SJCRH30 (cell line): Measurements from ENCODE around the gene TRAK2. TPM values are rescaled to one million over a fixed set of nuclear protein-coding genes. Genes with fewer than 3 reads are reported as not detected.
"Not testable (repeated sequence)": the region's sequence is repeated elsewhere in the genome, so short reads cannot be mapped to it uniquely, and the experiment has no call there.

Experiments
- DNase-seq, 2 experiments: peaks; one replicate each; pipeline ENCODE4 v3.0.0-alpha.2; 2015 to 2020
- H3K27ac ChIP-seq: fragments of 250-450 bp; sonication (Bioruptor Pico); 2 replicates; pipeline ENCODE4 v1.5.1; 2020; ENCODE audit warnings: mild to moderate bottlenecking, moderate library complexity
- H3K27me3 ChIP-seq: fragments of 250-450 bp; sonication (Bioruptor Pico); 2 replicates; pipeline ENCODE4 v1.5.1; 2020; ENCODE audit warnings: mild to moderate bottlenecking, moderate library complexity
- H3K36me3 ChIP-seq: fragments of 250-450 bp; sonication (Bioruptor Pico); 2 replicates; pipeline ENCODE4 v1.5.1; 2020; ENCODE audit warnings: mild to moderate bottlenecking, moderate library complexity
- H3K4me1 ChIP-seq: fragments of 250-450 bp; sonication (Bioruptor Pico); 2 replicates; pipeline ENCODE4 v1.5.1; 2020; ENCODE audit warnings: mild to moderate bottlenecking, moderate library complexity
- H3K4me3 ChIP-seq: fragments of 250-450 bp; sonication (Bioruptor Pico); 2 replicates; pipeline ENCODE4 v1.5.1; 2020; ENCODE audit warnings: mild to moderate bottlenecking, moderate library complexity
- H3K9me3 ChIP-seq: fragments of 250-450 bp; sonication (Bioruptor Pico); replicated peaks from 2 replicates; pipeline ENCODE4 v1.5.1; 2020; ENCODE audit warnings: mild to moderate bottlenecking, moderate library complexity
- total RNA-seq: library from RNA; depleted of rRNA; stranded (reverse); fragments of >200 nt; shearing (Covaris generic); gene quantifications from 2 replicates; pipeline ENCODE4 v1.2.3, GENCODE V29; 2014

Gene TRAK2
- total RNA-seq, 1 experiment from 2014 or later = 15.3 TPM

DNA sequence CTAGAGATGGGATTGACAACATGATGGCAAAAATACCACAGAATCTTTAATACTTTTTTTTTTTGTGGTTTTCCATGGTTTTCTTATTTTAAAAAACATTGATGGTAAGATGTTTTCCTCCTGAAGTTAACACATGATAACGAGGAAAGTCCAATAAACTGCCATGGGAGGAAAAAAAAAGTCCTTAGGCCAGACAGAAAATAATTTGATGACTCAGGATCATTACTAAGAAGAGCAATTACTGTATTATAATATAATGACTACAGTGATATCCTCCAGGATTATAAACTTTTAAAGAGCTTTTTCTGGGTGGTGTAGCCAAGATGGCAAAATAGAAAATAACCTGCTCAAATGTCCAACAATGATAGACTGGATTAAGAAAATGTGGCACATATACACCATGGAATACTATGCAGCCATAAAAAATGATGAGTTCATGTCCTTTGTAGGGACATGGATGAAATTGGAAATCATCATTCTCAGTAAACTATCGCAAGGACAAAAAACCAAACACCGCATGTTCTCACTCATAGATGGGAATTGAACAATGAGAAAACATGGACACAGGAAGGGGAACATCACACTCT lies 11.8 kb downstream of the TRAK2 start:
- H3K9me3 ChIP-seq, H3K4me3 ChIP-seq, H3K27me3 ChIP-seq, H3K4me1 ChIP-seq, H3K36me3 ChIP-seq, H3K27ac ChIP-seq, DNase-seq: not testable (repeated sequence)

DNA sequence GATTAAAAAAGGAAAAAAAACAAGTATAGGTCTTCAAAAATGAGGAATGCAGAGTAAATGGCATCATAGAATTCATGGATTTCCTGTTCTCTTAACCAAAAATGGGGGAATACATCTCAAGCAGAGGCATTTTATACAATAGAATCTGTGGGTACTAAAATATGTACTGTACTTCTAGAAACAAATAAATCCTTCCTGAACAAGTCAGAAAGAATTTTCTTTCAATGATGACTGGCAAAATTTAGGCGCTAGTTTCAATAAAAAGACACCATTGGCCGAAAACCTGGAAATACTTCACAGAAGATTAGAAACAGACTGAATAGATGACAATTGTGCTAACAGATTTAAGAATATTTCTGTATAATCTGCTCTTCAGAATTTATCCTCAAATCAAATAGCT lies 15.1 kb downstream of the TRAK2 start:
- DNase-seq = no peak
- Histone ChIP-seq H3K27me3 (no peaks in the 10 kb centered on the region), H3K27ac (no peak overlapping the region), H3K4me3 (no peak overlapping the region), H3K4me1 (no peaks in the 10 kb centered on the region), H3K9me3 (no peaks in the 10 kb centered on the region), H3K36me3 (0 out of 2 replicates have a peak, but pooled peaks cover 2% of the 10 kb centered on the region)

DNA sequence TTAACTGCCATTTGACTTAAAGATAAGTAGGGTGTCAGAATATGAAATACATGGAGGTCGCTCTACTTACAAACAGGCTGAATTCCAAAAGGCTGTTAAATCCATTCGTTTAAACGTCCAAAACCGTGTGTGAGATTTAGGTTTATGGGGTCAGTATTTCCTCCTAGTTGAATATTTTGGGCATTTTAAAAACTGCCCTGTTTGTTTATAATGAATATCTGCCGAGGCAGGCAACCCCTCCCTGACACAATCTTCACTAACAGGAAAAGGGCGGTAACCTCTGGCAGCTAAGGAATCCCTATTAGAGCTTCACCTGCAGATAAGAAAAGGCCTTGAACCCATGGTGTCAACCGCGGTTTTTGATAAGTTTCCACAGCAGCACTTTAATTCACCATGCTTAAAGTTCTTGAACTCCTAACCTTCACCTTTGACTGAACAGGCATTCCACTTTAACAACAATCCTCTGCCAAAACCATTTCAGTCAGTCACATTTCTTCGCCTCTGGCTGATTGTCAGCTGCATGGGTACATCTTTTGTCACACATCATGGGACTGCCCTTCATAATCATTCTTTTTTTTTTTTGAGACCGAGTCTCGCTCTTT lies 17.8 kb downstream of the TRAK2 start:
- H3K4me3 ChIP-seq = no peak overlapping the region
- H3K9me3 ChIP-seq = peaks cover 4% of the 10 kb centered on the region
- H3K27me3 ChIP-seq = no peaks in the 10 kb centered on the region
- DNase-seq = no peak
- H3K36me3 ChIP-seq = 0 out of 2 replicates have a peak, but pooled peaks cover 5% of the 10 kb centered on the region
- no peaks in the 10 kb centered on the region for H3K4me1 ChIP-seq
- H3K27ac ChIP-seq = no peak overlapping the region

DNA sequence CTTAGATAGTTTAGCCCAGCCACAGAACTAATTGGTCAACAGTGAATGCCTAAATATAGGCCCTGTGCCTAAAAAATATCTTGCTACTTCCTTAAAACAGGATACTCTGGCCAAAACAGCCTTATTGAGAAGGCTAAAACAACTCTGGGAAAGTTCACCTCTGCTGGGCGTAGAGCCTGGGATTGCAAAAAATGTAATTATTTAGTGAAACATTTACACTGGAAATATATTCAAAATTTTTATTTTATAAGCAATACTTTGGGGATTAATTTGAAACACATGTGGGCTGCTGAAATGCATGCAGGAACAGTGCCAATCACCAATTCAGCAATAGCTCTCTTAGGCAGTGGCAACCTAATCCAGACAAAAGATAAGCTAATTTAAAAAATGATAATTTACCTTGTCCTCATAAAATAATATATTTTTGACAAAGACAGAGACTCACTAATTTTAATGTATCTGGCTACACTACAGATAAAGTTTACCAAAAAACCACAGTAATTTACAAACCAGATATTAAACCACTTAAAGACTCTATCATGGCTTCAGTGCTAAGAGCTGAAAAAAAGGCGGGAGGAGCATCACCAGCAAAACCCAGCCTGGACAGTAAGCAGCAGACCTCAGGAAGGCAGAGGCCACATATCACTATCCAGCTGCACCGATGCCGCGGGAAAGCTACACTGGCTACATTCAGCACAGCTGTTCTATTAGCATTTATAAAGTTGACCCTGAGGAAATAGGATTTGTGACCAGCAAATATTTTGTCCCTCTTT lies 18.5 kb downstream of the TRAK2 start:
- H3K36me3 ChIP-seq = 0 out of 2 replicates have a peak, but pooled peaks cover 5% of the 10 kb centered on the region
- H3K27me3 ChIP-seq = no peaks in the 10 kb centered on the region
- no peak overlapping the region for H3K4me3 ChIP-seq
- H3K27ac ChIP-seq = no peak overlapping the region
- H3K4me1 ChIP-seq = no peaks in the 10 kb centered on the region
- peak; percentile 27 to 54 for DNase-seq
- peaks cover 6% of the 10 kb centered on the region for H3K9me3 ChIP-seq

DNA sequence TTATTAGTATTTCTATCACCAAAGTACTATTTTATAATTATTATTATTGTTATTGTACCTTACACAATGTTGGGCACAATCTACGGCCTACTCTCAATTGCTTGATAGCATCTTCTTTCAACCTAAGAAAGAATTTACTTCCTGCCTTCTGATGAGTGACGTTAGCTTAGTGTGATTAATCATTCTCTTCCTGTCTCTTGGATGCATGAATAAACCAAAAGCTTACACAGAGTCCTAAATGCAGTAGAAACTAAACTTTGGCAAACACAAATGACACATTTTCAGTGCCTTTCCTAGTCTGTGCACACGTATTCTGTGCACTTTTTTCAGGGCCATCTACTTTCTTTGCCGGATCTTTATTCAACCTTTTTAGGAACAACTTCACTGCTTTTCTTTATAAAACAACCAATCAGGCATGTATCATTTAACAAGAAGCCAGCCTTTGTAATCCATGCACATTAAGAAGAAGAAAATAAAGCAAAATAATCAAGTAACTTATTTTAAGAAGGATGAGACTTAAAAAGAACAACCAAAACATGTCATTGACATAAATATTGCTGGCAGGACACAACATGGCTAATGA lies 19.1 kb downstream of the TRAK2 start:
- H3K4me3 ChIP-seq = no peak overlapping the region
- H3K27me3 ChIP-seq = no peaks in the 10 kb centered on the region
- H3K36me3 ChIP-seq = 0 out of 2 replicates have a peak, but pooled peaks cover 5% of the 10 kb centered on the region
- no peak for DNase-seq
- no peaks in the 10 kb centered on the region for H3K4me1 ChIP-seq
- H3K9me3 ChIP-seq = peaks cover 6% of the 10 kb centered on the region
- no peak overlapping the region for H3K27ac ChIP-seq

- no peaks in the 10 kb centered on the region for H3K4me1 ChIP-seq
- DNase-seq = no peak
- no peaks in the 10 kb centered on the region for H3K27me3 ChIP-seq
- H3K36me3 ChIP-seq = 0 out of 2 replicates have a peak, but pooled peaks cover 5% of the 10 kb centered on the region
- H3K4me3 ChIP-seq = no peak overlapping the region
- H3K27ac ChIP-seq = no peak overlapping the region
- H3K9me3 ChIP-seq = peaks cover 6% of the 10 kb centered on the region
These were observed 20.4 kb downstream of the TRAK2 start for GRCh38 chr2:201430839-201431238.

DNA sequence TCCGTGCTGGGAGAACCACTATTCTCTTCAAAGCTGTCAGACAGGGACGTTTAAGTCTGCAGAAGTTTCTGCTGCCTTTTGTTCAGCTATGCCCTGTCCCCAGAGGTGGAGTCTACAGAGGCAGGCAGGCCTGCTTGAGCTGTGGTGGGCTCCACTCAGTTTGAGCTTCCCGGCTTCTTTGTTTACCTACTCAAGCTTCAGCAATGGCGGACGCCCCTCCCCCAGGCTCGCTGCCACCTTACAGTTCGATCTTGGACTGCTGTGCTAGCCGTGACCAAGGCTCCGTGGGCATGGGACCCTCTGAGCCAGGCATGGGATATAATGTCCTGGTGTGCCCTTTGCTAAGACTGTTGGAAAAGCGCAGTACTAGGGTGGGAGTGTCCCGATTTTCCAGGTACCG lies 20.9 kb downstream of the TRAK2 start:
- DNase-seq, H3K4me3 ChIP-seq, H3K4me1 ChIP-seq, H3K36me3 ChIP-seq, H3K27me3 ChIP-seq, H3K9me3 ChIP-seq, H3K27ac ChIP-seq: not testable (repeated sequence)

- H3K27me3 ChIP-seq, H3K4me1 ChIP-seq, H3K27ac ChIP-seq, H3K9me3 ChIP-seq, H3K4me3 ChIP-seq, DNase-seq, H3K36me3 ChIP-seq: not testable (repeated sequence)
These were observed 21.4 kb downstream of the TRAK2 start for GRCh38 chr2:201429835-201430234.

- not testable (repeated sequence) for DNase-seq, H3K4me3 ChIP-seq, H3K27ac ChIP-seq, H3K9me3 ChIP-seq, H3K27me3 ChIP-seq, H3K36me3 ChIP-seq
- H3K4me1 ChIP-seq = peaks cover 14% of the 10 kb centered on the region
These were observed 22.9 kb downstream of the TRAK2 start for GRCh38 chr2:201428366-201428765.

GRCh38 chr2:201425952-201426351 lies 25.3 kb downstream of the TRAK2 start:
- H3K4me1 ChIP-seq = peaks cover 14% of the 10 kb centered on the region
- DNase-seq = no peak
- H3K27me3 ChIP-seq = no peaks in the 10 kb centered on the region
- H3K27ac ChIP-seq = no peak overlapping the region
- peaks cover 6% of the 10 kb centered on the region for H3K9me3 ChIP-seq
- no peak overlapping the region for H3K4me3 ChIP-seq
- H3K36me3 ChIP-seq = 0 out of 2 replicates have a peak, but pooled peaks cover 2% of the 10 kb centered on the region

DNA sequence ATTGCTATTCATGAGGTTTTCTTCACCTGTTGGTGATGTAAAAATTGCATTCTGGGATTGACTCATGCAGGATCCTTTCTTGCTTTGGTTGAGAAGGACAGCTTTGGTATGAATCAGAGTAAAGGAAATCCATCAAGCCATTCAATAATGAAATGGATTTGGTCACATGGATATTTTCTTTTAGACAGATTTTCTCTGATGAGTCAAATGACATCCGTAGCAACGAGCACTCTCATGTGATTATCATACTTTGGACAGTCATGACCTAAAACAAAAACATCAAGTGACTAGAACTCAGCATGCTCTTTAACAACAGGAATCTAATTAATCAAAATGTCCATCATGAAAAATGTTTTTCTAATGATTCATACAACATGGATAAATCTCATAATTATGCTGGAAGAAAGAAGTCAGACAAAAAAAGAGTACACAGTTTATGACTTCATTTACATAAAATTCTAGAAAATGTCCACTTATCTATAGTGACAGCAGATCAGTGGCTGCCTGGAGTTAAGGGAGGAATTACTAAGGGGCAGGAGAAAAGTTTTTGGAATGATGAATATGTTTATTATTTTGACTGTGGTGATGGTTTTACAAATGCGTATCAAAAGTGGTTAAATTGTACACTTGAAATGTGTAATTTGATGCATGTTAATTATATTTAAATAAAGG lies 30.7 kb downstream of the TRAK2 start:
- H3K9me3 ChIP-seq = no peaks in the 10 kb centered on the region
- peaks cover 14% of the 10 kb centered on the region for H3K4me1 ChIP-seq
- H3K36me3 ChIP-seq = no peaks in the 10 kb centered on the region
- H3K27ac ChIP-seq = no peak overlapping the region
- H3K4me3 ChIP-seq = no peak overlapping the region
- no peaks in the 10 kb centered on the region for H3K27me3 ChIP-seq
- no peak for DNase-seq

GRCh38 chr2:201419986-201420385 lies 31.3 kb downstream of the TRAK2 start:
- no peak for DNase-seq
- Histone ChIP-seq H3K9me3 (no peaks in the 10 kb centered on the region), H3K27ac (no peak overlapping the region), H3K4me1 (peaks cover 11% of the 10 kb centered on the region), H3K36me3 (no peaks in the 10 kb centered on the region), H3K4me3 (no peak overlapping the region), H3K27me3 (no peaks in the 10 kb centered on the region)

GRCh38 chr2:201419057-201419635 lies 32.1 kb downstream of the TRAK2 start:
- Histone ChIP-seq H3K36me3 (no peaks in the 10 kb centered on the region), H3K4me1 (peaks cover 3% of the 10 kb centered on the region; the same call in 1 of the 2 replicates), H3K4me3 (no peak overlapping the region), H3K9me3 (no peaks in the 10 kb centered on the region), H3K27me3 (no peaks in the 10 kb centered on the region), H3K27ac (no peak overlapping the region)
- DNase-seq = no peak

- Histone ChIP-seq H3K27me3 (no peaks in the 10 kb centered on the region), H3K27ac (no peak overlapping the region), H3K4me1 (no peaks in the 10 kb centered on the region), H3K36me3 (no peaks in the 10 kb centered on the region), H3K9me3 (no peaks in the 10 kb centered on the region), H3K4me3 (no peak overlapping the region)
- DNase-seq = no peak
These were observed 36.1 kb downstream of the TRAK2 start for GRCh38 chr2:201415149-201415548.
